Panc1 (cell line): Measurements from ENCODE around the gene AGAP1. TPM values are rescaled to one million over a fixed set of nuclear protein-coding genes. Genes with fewer than 3 reads are reported as not detected.

Experiments used
- ATAC-seq: fragments of 200-7000 bp; cut with Tn5 transposase; 2 replicates; pipeline ENCODE4 v1.9.1; 2020; ENCODE audit warnings: mild to moderate bottlenecking, moderate library complexity
- BruUV-seq: library from RNA; stranded (reverse); fragments of 400-500 nt; replicated peaks from 2 replicates; lab custom pipeline; 2021; lab: Mats Ljungman, UMichigan
- CTCF ChIA-PET: fragments of 300-600 bp; sonication (Branson Sonifier 250); formaldehyde crosslinking; loops from one replicate; lab custom pipeline; 2022; ENCODE audit warnings: antibody characterized with exemption; lab: Charles Lee
- POLR2A ChIA-PET: fragments of 300-600 bp; sonication (Branson Sonifier 250); formaldehyde crosslinking; loops from one replicate; lab custom pipeline; 2022; ENCODE audit warnings: antibody characterized with exemption; lab: Charles Lee
- DNase-seq: peaks from one replicate; pipeline ENCODE4 v3.0.0-alpha.2; 2010; ENCODE audit warnings: low read depth, low spot score
- H3K27ac ChIP-seq: 2 replicates; pipeline ENCODE4 v1.5.1; 2011; ENCODE audit warnings: mild to moderate bottlenecking, low read length, inconsistent platforms
- H3K27me3 ChIP-seq: fragments of 200-500 bp; sonication (Bioruptor generic); 2 replicates; pipeline ENCODE4 v1.6.0; 2014; ENCODE audit warnings: low read length, inconsistent platforms; ENCODE audit not compliant: control insufficient read depth, insufficient read depth
- H3K36me3 ChIP-seq: fragments of 200-500 bp; sonication (Bioruptor generic); 2 replicates; pipeline ENCODE4 v1.5.1; 2014; ENCODE audit warnings: inconsistent platforms, mild to moderate bottlenecking, low read length, moderate library complexity; ENCODE audit not compliant: control insufficient read depth, insufficient read depth
- H3K4me1 ChIP-seq: 2 replicates; pipeline ENCODE4 v1.5.1; 2011; ENCODE audit warnings: inconsistent platforms, mild to moderate bottlenecking, low read length, moderate library complexity; ENCODE audit not compliant: control insufficient read depth, insufficient read depth
- H3K4me3 ChIP-seq, 2 experiments: 2 replicates each; pipeline ENCODE4 v1.5.1; 2011 to 2012; ENCODE audit warnings: low read depth in 2 of 2, low read length in 2 of 2, mild to moderate bottlenecking in 2 of 2, inconsistent platforms in 1 of 2, moderate library complexity in 1 of 2
- H3K9me3 ChIP-seq: fragments of 200-500 bp; sonication (Bioruptor generic); 2 replicates; pipeline ENCODE4 v1.5.1; 2014; ENCODE audit warnings: low read depth, mild to moderate bottlenecking, inconsistent platforms, low read length, moderate library complexity; ENCODE audit not compliant: control insufficient read depth, insufficient read depth
- POLR2AphosphoS5 ChIP-seq: IDR thresholded peaks from 2 replicates; pipeline ENCODE4 v1.6.1; 2012; ENCODE audit warnings: mild to moderate bottlenecking, low read depth, low read length, moderate library complexity
- REST ChIP-seq, 2 experiments: IDR thresholded peaks; 2 replicates each; pipeline ENCODE4 v1.6.1; 2011 to 2012; ENCODE audit warnings: low read depth in 2 of 2, control low read depth in 1 of 2, low read length in 1 of 2, mild to moderate bottlenecking in 1 of 2, moderate library complexity in 1 of 2; ENCODE audit not compliant: insufficient read depth in 1 of 2
- SIN3A ChIP-seq: IDR thresholded peaks from 2 replicates; pipeline ENCODE4 v1.6.1; 2012; ENCODE audit warnings: low read depth, mild to moderate bottlenecking, low read length, moderate library complexity, borderline replicate concordance; ENCODE audit not compliant: insufficient read depth
- TCF7L2 ChIP-seq: IDR thresholded peaks from 2 replicates; pipeline ENCODE4 v1.6.1; 2011; ENCODE audit warnings: mild to moderate bottlenecking, low read depth, low read length, inconsistent platforms
- in situ Hi-C: cut with HindIII; loops from 2 replicates; pipeline ENCODE4 v1.10.0; 2016; ENCODE audit warnings: low sequenced_read_pairs, low pct_unique_long_range_greater_than_20kb
- intact Hi-C: fragments of 100-400 bp; cut with micrococcal nuclease; formaldehyde crosslinking; loops from one replicate; pipeline ENCODE4 v1.10.0; 2022; ENCODE audit not compliant: unreplicated experiment
- total RNA-seq: library from RNA; stranded (reverse); gene quantifications from one replicate; pipeline ENCODE4 v1.2.1, GENCODE V29; 2021; ENCODE audit not compliant: unreplicated experiment
- TF ChIP-seq, protein P1 (sequence below): fragments of 450-650 bp; IDR thresholded peaks from 2 replicates; pipeline ENCODE4 v1.5.1; 2017; ENCODE audit warnings: mild to moderate bottlenecking

AGAP1 gene
- total RNA-seq, 1 experiment from 2014 or later, result 38.9 TPM

DNA sequence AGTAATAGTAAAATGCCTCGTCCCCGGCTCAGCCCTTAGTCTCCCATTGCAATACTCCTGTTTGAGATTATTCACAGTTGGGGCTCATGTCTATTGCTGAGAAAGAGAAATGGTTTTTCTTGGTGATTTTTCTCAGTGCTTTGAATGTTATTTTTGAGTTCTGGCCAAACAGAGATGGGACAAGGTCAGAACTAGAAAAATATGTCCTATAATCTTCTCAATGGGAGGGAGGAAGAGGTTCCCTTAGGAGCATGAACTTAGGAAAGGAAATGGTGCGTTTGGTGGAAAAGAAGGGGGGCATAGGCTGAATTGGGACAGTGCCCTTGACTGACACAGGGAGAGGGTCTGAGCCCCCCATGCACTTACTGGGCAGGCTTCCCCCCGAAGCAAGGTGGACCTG lies 133.8 kb downstream of the AGAP1 start:
- no peak for ATAC-seq
- CTCF ChIA-PET, result no interaction called here
- in situ Hi-C loops, result no loop called here

GRCh38 chr2:235630718-235631296 lies 137.0 kb downstream of the AGAP1 start:
- POLR2A ChIA-PET, result no interaction called here
- intact Hi-C loops (no loop called here), in situ Hi-C loops (no loop called here)
- H3K27ac ChIP-seq, result no peak overlapping the region
- H3K27me3 ChIP-seq, result no peaks in the 10 kb centered on the region
- H3K36me3 ChIP-seq, result no peaks in the 10 kb centered on the region
- ATAC-seq (no peak), DNase-seq (no peak)
- H3K4me3 ChIP-seq, result no peak overlapping the region
- no peaks in the 10 kb centered on the region for H3K4me1 ChIP-seq
- CTCF ChIA-PET, result no interaction called here
- BruUV-seq, result no TSS peak
- H3K9me3 ChIP-seq, result no peaks in the 10 kb centered on the region
- no peak for TF ChIP-seq REST (IDR thresholded peaks at IDR 0.05; ENCODE audit: insufficient read depth in 1 of 2, low read depth in 2 of 2, low read length in 1 of 2)
- TF ChIP-seq TCF7L2, result no peak
- TF ChIP-seq SIN3A, result no peak
- TF ChIP-seq, protein P1, sequence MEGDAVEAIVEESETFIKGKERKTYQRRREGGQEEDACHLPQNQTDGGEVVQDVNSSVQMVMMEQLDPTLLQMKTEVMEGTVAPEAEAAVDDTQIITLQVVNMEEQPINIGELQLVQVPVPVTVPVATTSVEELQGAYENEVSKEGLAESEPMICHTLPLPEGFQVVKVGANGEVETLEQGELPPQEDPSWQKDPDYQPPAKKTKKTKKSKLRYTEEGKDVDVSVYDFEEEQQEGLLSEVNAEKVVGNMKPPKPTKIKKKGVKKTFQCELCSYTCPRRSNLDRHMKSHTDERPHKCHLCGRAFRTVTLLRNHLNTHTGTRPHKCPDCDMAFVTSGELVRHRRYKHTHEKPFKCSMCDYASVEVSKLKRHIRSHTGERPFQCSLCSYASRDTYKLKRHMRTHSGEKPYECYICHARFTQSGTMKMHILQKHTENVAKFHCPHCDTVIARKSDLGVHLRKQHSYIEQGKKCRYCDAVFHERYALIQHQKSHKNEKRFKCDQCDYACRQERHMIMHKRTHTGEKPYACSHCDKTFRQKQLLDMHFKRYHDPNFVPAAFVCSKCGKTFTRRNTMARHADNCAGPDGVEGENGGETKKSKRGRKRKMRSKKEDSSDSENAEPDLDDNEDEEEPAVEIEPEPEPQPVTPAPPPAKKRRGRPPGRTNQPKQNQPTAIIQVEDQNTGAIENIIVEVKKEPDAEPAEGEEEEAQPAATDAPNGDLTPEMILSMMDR, result no peak
- TF ChIP-seq POLR2AphosphoS5, result no peak

More for the DNA sequence above, 133.8 kb downstream of the AGAP1 start:
- Histone ChIP-seq H3K27me3 (no peaks in the 10 kb centered on the region), H3K27ac (no peak overlapping the region), H3K4me3 (no peak overlapping the region), H3K4me1 (no peaks in the 10 kb centered on the region), H3K9me3 (no peaks in the 10 kb centered on the region), H3K36me3 (no peaks in the 10 kb centered on the region)
- intact Hi-C loops, result no loop called here
- DNase-seq, result no peak
- BruUV-seq, result no TSS peak
- no peak for TF ChIP-seq REST (IDR thresholded peaks at IDR 0.05; ENCODE audit: insufficient read depth in 1 of 2, low read depth in 2 of 2, low read length in 1 of 2)
- TF ChIP-seq TCF7L2, result no peak
- POLR2A ChIA-PET, result interaction anchor here (0.7 kb wide), 1 partner anchor 341 kb away, joined by 14 read pairs; no protein-coding TSS in a partner anchor
